GM23338 (cell line): ENCODE data around the gene BCL2L12.

Source experiments
- CTCF ChIP-seq, 2 experiments: fragments of 200-600 bp in 1 of 2; sonication (generic) in 1 of 2; conservative IDR thresholded peaks; 2 replicates each; pipeline versions ENCODE4 v1.5.1 to v1.6.1; 2016 to 2017; ENCODE audit warnings: antibody characterized with exemption in 2 of 2, low read depth in 2 of 2, mild to moderate bottlenecking in 2 of 2, moderate library complexity in 1 of 2
- EZH2 ChIP-seq: fragments of 200-600 bp; sonication (generic); IDR thresholded peaks from one replicate; pipeline ENCODE4 v1.8.0; 2017; ENCODE audit warnings: antibody characterized with exemption, mild to moderate bottlenecking, low read depth; ENCODE audit not compliant: unreplicated experiment
- EZH2phosphoT487 ChIP-seq: fragments of 200-600 bp; sonication (generic); IDR thresholded peaks from one replicate; pipeline ENCODE4 v1.8.1; 2018; ENCODE audit warnings: antibody characterized with exemption; ENCODE audit not compliant: unreplicated experiment
- TF ChIP-seq, protein P1 (sequence below): IDR thresholded peaks from one replicate; pipeline ENCODE4 v1.6.1; 2018; ENCODE audit warnings: antibody characterized with exemption; ENCODE audit not compliant: unreplicated experiment

- no peak for TF ChIP-seq EZH2
- TF ChIP-seq CTCF (conservative IDR thresholded peaks at IDR 0.05; ENCODE audit: low read depth in 2 of 2): no peak
- TF ChIP-seq, protein P1, sequence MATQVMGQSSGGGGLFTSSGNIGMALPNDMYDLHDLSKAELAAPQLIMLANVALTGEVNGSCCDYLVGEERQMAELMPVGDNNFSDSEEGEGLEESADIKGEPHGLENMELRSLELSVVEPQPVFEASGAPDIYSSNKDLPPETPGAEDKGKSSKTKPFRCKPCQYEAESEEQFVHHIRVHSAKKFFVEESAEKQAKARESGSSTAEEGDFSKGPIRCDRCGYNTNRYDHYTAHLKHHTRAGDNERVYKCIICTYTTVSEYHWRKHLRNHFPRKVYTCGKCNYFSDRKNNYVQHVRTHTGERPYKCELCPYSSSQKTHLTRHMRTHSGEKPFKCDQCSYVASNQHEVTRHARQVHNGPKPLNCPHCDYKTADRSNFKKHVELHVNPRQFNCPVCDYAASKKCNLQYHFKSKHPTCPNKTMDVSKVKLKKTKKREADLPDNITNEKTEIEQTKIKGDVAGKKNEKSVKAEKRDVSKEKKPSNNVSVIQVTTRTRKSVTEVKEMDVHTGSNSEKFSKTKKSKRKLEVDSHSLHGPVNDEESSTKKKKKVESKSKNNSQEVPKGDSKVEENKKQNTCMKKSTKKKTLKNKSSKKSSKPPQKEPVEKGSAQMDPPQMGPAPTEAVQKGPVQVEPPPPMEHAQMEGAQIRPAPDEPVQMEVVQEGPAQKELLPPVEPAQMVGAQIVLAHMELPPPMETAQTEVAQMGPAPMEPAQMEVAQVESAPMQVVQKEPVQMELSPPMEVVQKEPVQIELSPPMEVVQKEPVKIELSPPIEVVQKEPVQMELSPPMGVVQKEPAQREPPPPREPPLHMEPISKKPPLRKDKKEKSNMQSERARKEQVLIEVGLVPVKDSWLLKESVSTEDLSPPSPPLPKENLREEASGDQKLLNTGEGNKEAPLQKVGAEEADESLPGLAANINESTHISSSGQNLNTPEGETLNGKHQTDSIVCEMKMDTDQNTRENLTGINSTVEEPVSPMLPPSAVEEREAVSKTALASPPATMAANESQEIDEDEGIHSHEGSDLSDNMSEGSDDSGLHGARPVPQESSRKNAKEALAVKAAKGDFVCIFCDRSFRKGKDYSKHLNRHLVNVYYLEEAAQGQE: no peak
- TF ChIP-seq EZH2phosphoT487: no peak
These were observed 39.3 kb downstream of the BCL2L12 start for GRCh38 chr19:49704888-49705642.
